ENCODE measurements around the gene CD4. TPM values are rescaled to one million over a fixed set of nuclear protein-coding genes. Genes with fewer than 3 reads are reported as not detected.

Gene CD4
- total RNA-seq, 1 donor from 2014 or later, result 0.70 TPM

- H3K4me3 Mint-ChIP-seq (ENCODE audit: unreplicated experiment), result no peak overlapping the region
- no peak for DNase-seq (ENCODE audit: low spot score)
- H3K27ac Mint-ChIP-seq (ENCODE audit: unreplicated experiment), result no peak overlapping the region
- peaks cover 35% of the 10 kb centered on the region for H3K36me3 Mint-ChIP-seq (ENCODE audit: low read depth)
- H3K4me1 Mint-ChIP-seq (ENCODE audit: low read depth), result peaks cover 18% of the 10 kb centered on the region
- H3K9me3 Mint-ChIP-seq (ENCODE audit: low read depth), result no peaks in the 10 kb centered on the region
- no peak for TF ChIP-seq CTCF (IDR thresholded peaks at IDR 0.05)
- no peaks in the 10 kb centered on the region for H3K27me3 Mint-ChIP-seq (ENCODE audit: low read depth)
These were observed 40.6 kb upstream of the CD4 start for GRCh38 chr12:6748761-6749160.

- Mint-ChIP-seq H3K4me3 (ENCODE audit: unreplicated experiment) (no peak overlapping the region), H3K27me3 (ENCODE audit: low read depth) (no peaks in the 10 kb centered on the region), H3K27ac (ENCODE audit: unreplicated experiment) (no peak overlapping the region), H3K4me1 (ENCODE audit: low read depth) (peaks cover 26% of the 10 kb centered on the region), H3K36me3 (ENCODE audit: low read depth) (peaks cover 35% of the 10 kb centered on the region), H3K9me3 (ENCODE audit: low read depth) (no peaks in the 10 kb centered on the region)
- DNase-seq (ENCODE audit: low spot score), result no peak
- no peak for TF ChIP-seq CTCF (IDR thresholded peaks at IDR 0.05)
These were observed 38.8 kb upstream of the CD4 start for GRCh38 chr12:6750506-6750905.

- H3K4me1 Mint-ChIP-seq (ENCODE audit: low read depth), result peaks cover 26% of the 10 kb centered on the region
- TF ChIP-seq CTCF (IDR thresholded peaks at IDR 0.05), result no peak
- no peaks in the 10 kb centered on the region for H3K9me3 Mint-ChIP-seq (ENCODE audit: low read depth)
- peak overlapping the region; percentile 98 for H3K27ac Mint-ChIP-seq (ENCODE audit: unreplicated experiment)
- DNase-seq (ENCODE audit: low spot score), result no peak
- H3K36me3 Mint-ChIP-seq (ENCODE audit: low read depth), result peaks cover 32% of the 10 kb centered on the region
- H3K4me3 Mint-ChIP-seq (ENCODE audit: unreplicated experiment), result peak overlapping the region; percentile 97
- H3K27me3 Mint-ChIP-seq (ENCODE audit: low read depth), result no peaks in the 10 kb centered on the region
These were observed 37.6 kb upstream of the CD4 start for GRCh38 chr12:6751767-6752166.

GRCh38 chr12:6752167-6752920 is 37.0 kb upstream of the CD4 start:
- H3K36me3 Mint-ChIP-seq (ENCODE audit: low read depth), result peaks cover 28% of the 10 kb centered on the region
- DNase-seq (ENCODE audit: low spot score), result no peak
- H3K9me3 Mint-ChIP-seq (ENCODE audit: low read depth), result no peaks in the 10 kb centered on the region

More at GRCh38 chr12:6752167-6752920, 37.0 kb upstream of the CD4 start:
- TF ChIP-seq CTCF (IDR thresholded peaks at IDR 0.05), result peak; percentile 77
- Mint-ChIP-seq H3K27me3 (ENCODE audit: low read depth) (no peaks in the 10 kb centered on the region), H3K27ac (ENCODE audit: unreplicated experiment) (peak overlapping the region; percentile 98), H3K4me1 (ENCODE audit: low read depth) (peaks cover 26% of the 10 kb centered on the region), H3K4me3 (ENCODE audit: unreplicated experiment) (peak overlapping the region; percentile 97)
